HG02840 (cell line): ENCODE data around the gene POLD4.
"Not testable (repeated sequence)": the region's sequence is repeated elsewhere in the genome, so short reads cannot be mapped to it uniquely, and the experiment has no call there.

Experiments
- ATAC-seq: cut with Tn5 transposase; IDR thresholded peaks from one replicate; pipeline ENCODE4 v1.9.1; 2021; ENCODE audit warnings: mild to moderate bottlenecking, moderate library complexity, moderate number of reproducible peaks; ENCODE audit not compliant: unreplicated experiment, low FRiP score

POLD4 gene

DNA sequence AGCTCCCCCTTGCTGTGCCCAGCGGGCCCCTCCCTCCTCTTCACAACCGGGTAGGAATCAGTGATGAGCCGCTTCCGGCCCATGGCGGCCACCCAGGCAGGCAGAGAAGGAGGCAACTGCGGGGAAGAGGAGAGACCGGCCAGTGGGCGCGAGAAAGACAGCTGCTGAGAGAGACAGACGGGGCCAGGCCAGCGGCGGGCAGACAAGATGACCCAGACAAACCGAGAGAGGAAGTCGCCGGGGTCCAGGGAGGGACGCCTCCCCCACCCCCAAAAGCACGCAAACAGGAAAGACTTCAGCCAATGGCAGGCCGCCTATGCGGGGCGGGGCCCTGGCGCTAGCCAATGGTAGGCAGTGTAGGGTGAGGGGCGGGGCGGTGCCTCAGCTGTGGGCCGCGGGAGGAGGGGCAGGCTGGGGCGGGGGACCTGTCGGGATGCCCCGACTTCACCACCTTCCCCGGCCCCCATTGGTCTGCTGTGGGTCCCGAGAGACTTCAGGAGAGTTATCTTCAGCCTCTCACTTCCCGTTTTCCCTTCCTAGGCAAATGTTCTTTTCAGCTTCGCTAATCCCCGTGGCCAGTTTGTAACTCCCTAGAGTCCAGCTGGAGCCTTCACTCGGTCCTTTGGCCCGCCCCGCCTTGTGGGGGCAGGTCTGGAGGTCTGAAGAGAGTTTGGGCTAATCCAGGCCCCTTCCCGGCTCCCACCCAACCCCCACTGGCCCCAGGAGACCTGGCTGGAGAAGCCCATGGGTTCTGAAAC lies at the start of gene POLD4:
TSS of gene POLD4 (minus strand) at position 230 of the 758 bp plus-strand sequence. CDS start at position 83, 147 bp downstream.
- ATAC-seq = peak; percentile 72

DNA sequence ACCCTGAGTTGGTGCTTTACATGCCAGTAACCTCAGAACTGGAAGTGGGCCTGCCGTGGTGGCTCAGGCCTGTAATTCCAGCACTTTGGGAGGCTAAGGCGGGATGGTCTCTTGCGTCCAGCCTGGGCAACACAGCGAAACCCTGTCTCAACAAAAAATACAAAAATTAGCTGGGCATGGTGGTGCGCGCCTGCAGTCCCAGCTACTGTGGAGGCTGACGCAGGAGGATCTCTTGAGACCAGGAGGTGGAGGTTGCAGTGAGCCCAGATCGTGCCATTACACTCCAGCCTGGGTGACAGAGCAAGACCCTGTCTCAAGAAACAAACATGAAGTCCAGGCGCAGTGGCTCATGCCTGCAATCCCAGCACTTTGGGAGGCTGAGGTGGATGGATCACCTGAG lies 49.7 kb upstream of the POLD4 start:
- ATAC-seq = not testable (repeated sequence)

DNA sequence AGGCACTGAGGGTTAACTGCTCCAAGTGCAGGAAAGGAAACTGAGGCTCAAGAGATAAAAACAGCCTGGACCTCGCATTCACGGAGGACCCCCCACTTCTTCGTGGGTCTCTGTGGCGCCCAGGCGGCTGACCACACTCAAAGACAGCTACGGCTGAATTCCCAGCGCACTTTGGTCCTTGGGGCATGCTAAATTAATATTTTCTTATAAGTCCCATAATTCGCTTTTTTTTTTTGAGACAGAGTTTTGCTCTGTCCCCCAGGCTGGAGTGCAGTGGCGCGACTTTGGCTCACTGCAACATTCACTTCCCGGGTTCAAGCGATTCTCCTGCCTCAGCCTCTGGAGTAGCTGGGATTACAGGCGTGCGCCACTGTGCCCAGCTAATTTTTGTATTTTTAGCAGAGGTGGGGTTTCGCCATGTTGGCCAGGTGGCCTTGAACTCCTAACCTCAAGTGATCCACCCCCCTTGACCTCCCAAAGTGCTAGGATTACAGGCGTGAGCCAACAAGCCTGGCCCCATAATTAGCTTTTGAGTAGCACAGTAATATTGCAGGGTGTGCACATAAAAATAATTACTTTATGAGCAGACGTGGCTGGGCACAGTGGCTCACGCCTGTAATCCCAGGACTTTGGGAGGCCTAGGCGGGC lies 49.0 kb upstream of the POLD4 start:
- ATAC-seq = not testable (repeated sequence)

DNA sequence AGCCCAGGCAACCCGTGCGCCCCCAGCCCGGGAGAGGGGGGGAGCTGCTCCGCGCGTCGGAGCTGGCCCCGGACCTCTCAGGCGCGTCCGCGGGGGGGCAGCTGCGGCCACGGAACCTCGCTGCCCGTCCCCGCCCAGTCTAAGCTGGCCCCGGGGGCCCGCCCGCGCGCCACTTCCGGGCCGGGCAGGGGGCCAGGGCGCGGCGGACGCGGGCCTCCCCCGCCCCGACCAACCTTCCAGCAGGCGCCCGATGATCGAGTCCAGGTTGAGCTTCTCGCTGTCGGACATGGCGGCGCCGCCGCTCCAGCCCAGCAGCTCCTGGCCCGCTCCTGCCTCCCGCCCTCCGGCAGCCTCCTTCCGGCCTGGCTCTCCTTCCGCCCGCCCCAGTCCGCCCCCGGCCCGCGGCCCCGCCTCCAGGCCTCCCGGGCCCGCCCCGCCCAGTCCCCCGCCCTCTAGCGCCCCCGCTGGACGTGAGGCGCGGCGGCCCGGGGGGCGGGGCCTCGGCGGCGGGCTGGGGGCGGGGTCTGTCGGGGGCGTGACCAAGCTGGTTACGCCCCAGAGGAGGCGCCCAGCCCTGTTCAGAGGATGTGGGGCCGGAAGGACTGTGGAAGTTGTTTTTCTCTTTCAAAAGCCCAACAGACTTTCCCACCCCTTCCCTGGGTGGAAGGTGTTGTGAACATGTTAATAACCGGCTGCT lies 48.3 kb upstream of the POLD4 start, which contains the start of gene PPP1CA:
TSS of gene PPP1CA (minus strand) at position 364 of the 697 bp plus-strand sequence. CDS start at position 288, 76 bp downstream.
- ATAC-seq = peak; percentile 58

- peak; percentile 22 for ATAC-seq
Observed at GRCh38 chr11:67400942-67401494, 47.7 kb upstream of the POLD4 start.

GRCh38 chr11:67400251-67400941 lies 47.0 kb upstream of the POLD4 start:
- ATAC-seq = no peak

GRCh38 chr11:67398661-67399563 lies 45.6 kb upstream of the POLD4 start:
- no peak for ATAC-seq

DNA sequence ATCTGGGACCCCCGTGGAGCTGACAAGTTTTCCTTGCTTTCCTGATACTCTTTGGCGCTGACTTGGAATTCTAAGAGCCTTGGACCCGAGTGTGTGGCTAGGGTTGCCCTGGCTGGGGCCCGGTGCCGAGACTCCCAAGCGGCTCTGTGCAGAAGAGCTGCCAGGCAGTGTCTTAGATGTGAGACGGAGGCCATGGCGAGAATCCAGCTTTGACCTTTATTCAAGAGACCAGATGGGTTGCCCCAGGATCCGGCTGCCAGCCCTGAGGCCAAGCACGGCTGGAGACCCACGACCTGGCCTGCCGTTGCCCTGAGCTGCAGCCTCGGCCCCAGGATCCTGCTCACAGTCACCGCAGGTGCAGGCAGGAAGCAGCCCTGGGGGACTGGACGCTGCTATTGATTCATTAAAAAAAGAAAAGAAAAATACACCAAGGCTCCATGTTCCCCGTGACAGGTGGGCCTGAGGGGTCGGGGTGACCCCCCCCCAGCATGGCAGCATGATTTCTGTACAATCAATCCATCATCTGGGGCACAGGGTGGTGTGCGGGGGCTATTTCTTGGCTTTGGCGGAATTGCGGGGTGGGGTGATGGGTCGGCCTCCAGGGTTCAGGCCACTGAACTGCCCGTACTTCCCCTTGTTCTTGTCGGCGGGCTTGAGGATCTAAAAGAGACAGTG lies 44.8 kb upstream of the POLD4 start:
- ATAC-seq = no peak

GRCh38 chr11:67397536-67397935 lies 44.2 kb upstream of the POLD4 start:
- ATAC-seq = no peak

DNA sequence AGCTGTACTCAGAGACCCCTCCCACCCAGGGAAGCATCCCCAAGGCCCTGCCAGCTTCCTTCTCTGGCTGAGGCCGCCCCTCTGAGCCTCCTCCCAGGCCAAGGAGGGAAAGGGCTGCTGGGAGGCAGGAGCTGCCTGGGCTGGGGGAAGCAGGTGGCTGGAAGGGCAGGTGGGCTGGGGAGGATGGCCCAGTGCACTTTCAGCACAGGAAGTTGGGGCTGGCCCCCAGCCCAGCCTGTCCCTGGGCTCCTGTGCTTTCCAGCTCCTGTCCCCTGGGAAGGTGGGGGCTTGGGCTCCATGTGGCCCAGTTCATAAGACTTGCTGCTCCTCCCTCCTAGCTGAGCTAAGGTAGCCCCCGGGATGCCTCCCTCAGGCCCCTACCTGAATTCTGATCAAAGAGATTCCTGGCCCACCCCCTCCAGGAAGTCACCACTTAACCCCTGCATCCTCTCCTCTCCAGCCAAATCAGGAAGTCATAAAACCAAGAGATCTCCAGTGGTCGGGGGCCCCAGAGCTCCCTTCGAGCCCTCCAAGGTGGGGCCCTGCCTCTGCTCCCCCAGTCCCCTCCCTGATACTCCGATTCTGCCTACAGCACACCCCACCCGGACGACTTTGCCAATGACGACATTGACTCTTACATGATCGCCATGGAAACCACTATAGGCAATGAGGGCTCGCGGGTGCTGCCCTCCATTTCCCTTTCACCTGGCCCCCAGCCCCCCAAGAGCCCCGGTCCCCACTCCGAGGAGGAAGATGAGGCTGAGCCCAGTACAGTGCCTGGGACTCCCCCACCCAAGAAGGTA lies 43.4 kb upstream of the POLD4 start:
- no peak for ATAC-seq

GRCh38 chr11:67396259-67396581 lies 42.9 kb upstream of the POLD4 start:
- ATAC-seq = no peak

DNA sequence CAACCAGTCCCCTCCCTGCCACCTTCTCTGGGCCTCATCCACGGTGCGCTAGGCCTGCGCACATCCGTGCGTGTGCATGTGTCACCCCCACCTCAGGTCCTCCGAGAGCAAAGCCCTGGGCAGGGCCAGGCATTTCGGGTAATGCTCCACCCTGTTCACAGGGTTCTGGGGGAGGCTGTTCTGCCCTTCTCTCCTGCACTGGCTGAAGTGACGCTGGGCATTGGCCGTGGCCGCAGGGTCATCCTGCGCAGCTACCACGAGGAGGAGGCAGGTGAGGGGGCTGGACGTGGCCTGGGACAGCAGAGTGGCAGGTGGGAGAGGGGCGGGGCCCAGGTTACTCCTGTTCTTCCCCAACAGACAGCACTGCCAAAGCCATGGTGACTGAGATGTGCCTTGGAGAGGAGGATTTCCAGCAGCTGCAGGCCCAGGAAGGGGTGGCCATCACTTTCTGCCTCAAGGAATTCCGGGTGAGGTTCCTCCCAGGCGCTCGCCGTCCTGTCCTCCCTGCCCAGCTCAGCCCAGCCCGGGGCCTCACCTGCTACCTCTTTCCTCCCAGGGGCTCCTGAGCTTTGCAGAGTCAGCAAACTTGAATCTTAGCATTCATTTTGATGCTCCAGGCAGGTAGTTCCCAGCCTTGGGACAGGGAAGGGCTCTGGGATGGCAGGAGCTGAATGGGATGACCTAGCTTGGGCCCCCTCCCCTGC lies 42.4 kb upstream of the POLD4 start:
- ATAC-seq = no peak

- no peak for ATAC-seq
Observed at GRCh38 chr11:67393990-67394389, 40.6 kb upstream of the POLD4 start.

- ATAC-seq = no peak
Observed at GRCh38 chr11:67393437-67393836, 40.1 kb upstream of the POLD4 start.

DNA sequence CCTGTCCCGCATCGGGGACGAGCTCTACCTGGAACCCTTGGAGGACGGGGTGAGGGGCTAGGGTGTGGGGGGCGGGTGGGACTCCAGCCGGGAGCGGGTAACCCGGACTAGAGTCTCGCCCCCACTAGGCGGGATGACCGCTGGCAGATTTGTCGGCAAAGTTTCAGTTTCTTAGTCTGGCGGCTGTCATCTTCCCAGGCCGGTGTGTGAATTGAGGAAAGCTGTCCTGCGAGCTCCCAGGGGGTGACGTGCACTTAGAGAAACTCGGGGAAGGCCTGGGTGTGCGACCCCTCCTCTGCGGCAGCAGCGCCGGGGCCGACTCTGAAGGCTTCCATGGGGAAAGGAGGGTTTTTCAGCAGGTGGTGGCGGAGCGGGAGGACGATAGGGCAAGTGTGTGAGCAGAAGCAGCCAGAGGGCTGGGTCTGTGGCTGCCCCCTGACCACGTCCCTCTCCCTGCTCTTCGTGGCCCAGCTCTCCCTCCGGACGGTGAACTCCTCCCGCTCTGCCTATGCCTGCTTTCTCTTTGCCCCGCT lies 38.9 kb upstream of the POLD4 start:
- no peak for ATAC-seq

DNA sequence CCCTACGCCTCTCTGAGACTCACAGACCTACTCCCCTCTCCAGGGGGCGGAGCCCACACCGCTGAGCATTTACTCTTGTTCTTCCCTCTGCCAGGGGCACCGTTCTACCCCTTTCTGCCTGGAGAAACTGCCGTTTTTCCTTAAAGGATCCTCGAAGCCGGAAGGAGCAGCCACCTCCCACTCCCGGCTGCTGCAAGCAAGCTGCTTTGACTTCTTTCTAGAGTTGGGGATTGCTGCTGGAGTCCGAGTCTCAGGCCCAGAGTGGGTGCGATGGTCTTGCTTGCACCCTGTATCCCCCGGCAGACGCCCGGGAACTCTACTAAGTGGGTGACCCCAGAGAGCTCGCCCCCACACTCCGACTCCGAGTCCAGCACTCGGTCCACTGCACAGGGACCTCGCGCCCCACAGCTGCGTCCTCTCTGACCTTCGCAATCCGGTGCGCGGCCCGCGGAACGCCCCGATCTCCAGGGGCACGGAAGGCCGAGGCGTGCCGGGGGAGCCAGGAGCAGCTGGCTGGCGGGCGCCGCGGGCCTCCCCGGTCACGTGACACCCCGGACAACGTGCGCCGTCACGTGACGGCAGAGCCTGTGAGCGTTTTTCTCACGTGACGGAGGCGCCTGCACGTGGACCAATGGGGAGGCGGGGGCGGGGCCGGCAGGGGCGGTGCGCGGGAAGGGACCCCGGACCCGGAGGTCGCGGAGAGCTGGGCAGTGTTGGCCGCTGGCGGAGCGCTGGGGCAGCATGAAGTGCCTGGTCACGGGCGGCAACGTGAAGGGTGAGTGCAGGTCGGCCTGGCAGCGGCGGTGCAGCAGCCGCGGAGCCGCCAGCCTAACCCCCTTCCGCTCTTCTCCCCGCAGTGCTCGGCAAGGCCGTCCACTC lies 38.2 kb upstream of the POLD4 start, which contains the start of gene RAD9A:
TSS of gene RAD9A (plus strand) at position 683 of the 879 bp plus-strand sequence. CDS start at position 742, 59 bp downstream.
- peak; percentile 58 for ATAC-seq
